GM12878 (cell line): ENCODE data around the gene CAP2. TPM values are rescaled to one million over a fixed set of nuclear protein-coding genes. Genes with fewer than 3 reads are reported as not detected.

Experiments used
- ATAC-seq: fragments of 200-7000 bp; cut with Tn5 transposase; 3 replicates; pipeline ENCODE4 v1.9.1; 2020; ENCODE audit warnings: mild to moderate bottlenecking, moderate library complexity
- BruUV-seq: library from RNA; stranded (reverse); fragments of 400-500 nt; replicated peaks from 2 replicates; lab custom pipeline; 2021; lab: Mats Ljungman, UMichigan
- CTCF ChIA-PET: fragments of 300-600 bp; sonication (Branson Sonifier 250); formaldehyde crosslinking; extraction: SDS; loops from one replicate; lab custom pipeline; 2021; ENCODE audit warnings: inconsistent platforms; lab: Yijun Ruan, JAX
- POLR2A ChIA-PET: fragments of 350-600 bp; formaldehyde crosslinking; extraction: SDS; loops from one replicate; lab custom pipeline; 2021; ENCODE audit warnings: inconsistent platforms; lab: Charles Lee
- RAD21 ChIA-PET: fragments of 300-600 bp; sonication (Branson Sonifier 250); formaldehyde crosslinking; loops from one replicate; lab custom pipeline; 2023; ENCODE audit warnings: antibody characterized with exemption; ENCODE audit not compliant: unreplicated experiment; lab: Charles Lee
- SMC1A ChIA-PET: fragments of 300-600 bp; sonication (Branson Sonifier 250); formaldehyde crosslinking; loops from one replicate; lab custom pipeline; 2023; ENCODE audit not compliant: unreplicated experiment, uncharacterized antibody; lab: Charles Lee
- DNase-seq: peaks from one replicate; pipeline ENCODE4 v3.0.0-alpha.2; 2011; ENCODE audit warnings: low read depth, low spot score
- FAIRE-seq: peaks from 3 replicates; lab custom pipeline; 2011; peaks lifted over from hg19 to GRCh38; lab: Jason Lieb, UNC
- H2AFZ ChIP-seq: 2 replicates; pipeline ENCODE4 v1.6.0; 2011; ENCODE audit warnings: low read depth, low read length, control low read depth; ENCODE audit not compliant: control insufficient read depth
- H3K27ac ChIP-seq: 2 replicates; pipeline ENCODE4 v1.5.1; 2011; ENCODE audit warnings: control low read depth; ENCODE audit not compliant: control insufficient read depth, insufficient read depth
- H3K27me3 ChIP-seq, 2 experiments: replicated peaks in 1 of 2; 2 replicates each; pipeline versions ENCODE4 v1.6.0 to v1.6.1; 2011; ENCODE audit warnings: low read length in 1 of 2; ENCODE audit not compliant: control insufficient read depth in 2 of 2, insufficient read depth in 2 of 2
- H3K36me3 ChIP-seq, 2 experiments: 2 replicates each; pipeline ENCODE4 v1.5.1; 2011; ENCODE audit warnings: low read length in 1 of 2; ENCODE audit not compliant: control insufficient read depth in 2 of 2, insufficient read depth in 2 of 2
- H3K4me1 ChIP-seq: 2 replicates; pipeline ENCODE4 v1.6.1; 2011; ENCODE audit warnings: mild to moderate bottlenecking, low read length, moderate library complexity, mixed read lengths; ENCODE audit not compliant: control insufficient read depth, insufficient read depth
- H3K4me2 ChIP-seq: 2 replicates; pipeline ENCODE4 v1.6.0; 2011; ENCODE audit warnings: control low read depth; ENCODE audit not compliant: control insufficient read depth, insufficient read depth
- H3K4me3 ChIP-seq: fragments of 200-600 bp; sonication (generic); 2 replicates; pipeline ENCODE4 v1.5.1; 2016
- H3K79me2 ChIP-seq: 2 replicates; pipeline ENCODE4 v1.6.0; 2011; ENCODE audit warnings: low read length; ENCODE audit not compliant: control insufficient read depth, insufficient read depth
- H3K9ac ChIP-seq: 2 replicates; pipeline ENCODE4 v1.8.0; 2011; ENCODE audit warnings: low read length, control low read depth, mixed read lengths; ENCODE audit not compliant: control insufficient read depth, insufficient read depth
- H3K9me3 ChIP-seq: replicated peaks from 3 replicates; pipeline ENCODE4 v1.5.1; 2011; ENCODE audit warnings: mild to moderate bottlenecking, low read length; ENCODE audit not compliant: control insufficient read depth, insufficient read depth
- H4K20me1 ChIP-seq: 2 replicates; pipeline ENCODE4 v1.6.0; 2011; ENCODE audit not compliant: control insufficient read depth, insufficient read depth
- E4F1 ChIP-seq: fragments of 450-650 bp; IDR thresholded peaks from 2 replicates; pipeline ENCODE4 v1.6.1; 2018; ENCODE audit warnings: borderline replicate concordance, mild to moderate bottlenecking; ENCODE audit not compliant: partially characterized antibody
- KLF5 ChIP-seq: fragments of 450-650 bp; IDR thresholded peaks from 2 replicates; pipeline ENCODE4 v1.6.1; 2014; ENCODE audit warnings: mild to moderate bottlenecking; ENCODE audit not compliant: partially characterized antibody
- NKRF ChIP-seq: fragments of 450-650 bp; conservative IDR thresholded peaks from 2 replicates; pipeline ENCODE4 v1.6.1; 2017; ENCODE audit warnings: mild to moderate bottlenecking, moderate library complexity
- in situ Hi-C: fragments of 300-500 bp; cut with MboI; formaldehyde crosslinking; loops from 9 replicates; pipeline ENCODE4 v1.14.3; 2018; ENCODE audit warnings: mixed read lengths
- intact Hi-C: fragments of 100-400 bp; cut with micrococcal nuclease; formaldehyde crosslinking; loops from one replicate; pipeline ENCODE4 v1.14.2; 2022; ENCODE audit not compliant: unreplicated experiment
- polyA plus RNA-seq, 11 experiments: library from polyadenylated mRNA; depleted of rRNA in 4 of 11; unstranded in 6 of 11; stranded (reverse) in 5 of 11; fragments of >200 nt; fragmentation: Nextera tagmentation in 4 of 11; fragmentation: Illumina TruSeq in 1 of 11; extraction: Ambion mirVana in 4 of 11; extraction: Trizol in 1 of 11; gene quantifications; 1 replicate in 1 of 11; 2 replicates in 10 of 11; pipeline versions ENCODE4 v1.2.1 to v1.2.3, GENCODE V29; 2011 to 2016; ENCODE audit warnings: inconsistent platforms in 2 of 11, missing spikeins in 2 of 11, low read depth in 1 of 11
- total RNA-seq, 4 experiments: library from RNA; depleted of rRNA in 3 of 4; stranded (reverse); fragments of >200 nt in 3 of 4; fragmentation: Illumina TruSeq in 1 of 4; extraction: Trizol in 1 of 4; gene quantifications; 2 replicates each; pipeline versions ENCODE4 v1.2.1 to v1.2.3, GENCODE V29; 2013 to 2021

CAP2 gene
- total and polyA plus RNA-seq, 10 of the 15 experiments (the other 5 are each of a cell fraction or from before 2014, with no cell fraction given) = 0.10 to 2.0 (median 0.15) TPM; not detected in 7

- DNase-seq (no peak), ATAC-seq (no peak), FAIRE-seq (no peak)
- H3K9me3 ChIP-seq = no peaks in the 10 kb centered on the region
- H3K27ac ChIP-seq = no peak overlapping the region
- ChIA-PET POLR2A (no interaction called here), SMC1A (interaction anchor here (0.6 to 1.4 kb wide), 3 partner anchors 52 to 1051 kb away, joined by 3 to 5 read pairs (median 3); no protein-coding TSS in a partner anchor), RAD21 (no interaction called here), CTCF (no interaction called here)
- no peak overlapping the region for H3K4me2 ChIP-seq
- intact Hi-C loops (no loop called here), in situ Hi-C loops (no loop called here)
- no peak overlapping the region for H2AFZ ChIP-seq
- no peak for TF ChIP-seq KLF5
- TF ChIP-seq E4F1 = no peak
- no peak for TF ChIP-seq NKRF
- no peak overlapping the region for H3K9ac ChIP-seq
- H3K4me3 ChIP-seq = no peak overlapping the region
- H3K36me3 ChIP-seq = no peaks in the 10 kb centered on the region
- H4K20me1 ChIP-seq = no peaks in the 10 kb centered on the region
- BruUV-seq = no TSS peak
- no peaks in the 10 kb centered on the region for H3K27me3 ChIP-seq
- no peaks in the 10 kb centered on the region for H3K79me2 ChIP-seq
- no peaks in the 10 kb centered on the region for H3K4me1 ChIP-seq
These were observed 41.1 kb upstream of the CAP2 start for GRCh38 chr6:17352302-17352701.
